HFFc6 (cell line): Measurements from ENCODE around the gene SURF2. TPM values are rescaled to one million over a fixed set of nuclear protein-coding genes. Genes with fewer than 3 reads are reported as not detected.

Experiments used
- DNase-seq: peaks from one replicate; pipeline ENCODE4 v3.0.0-alpha.2; 2018
- H3K27ac Mint-ChIP-seq: 2 replicates; pipeline ENCODE4 v1.8.0; 2020; ENCODE audit warnings: mild to moderate bottlenecking, mixed read lengths
- H3K27me3 Mint-ChIP-seq: 2 replicates; pipeline ENCODE4 v1.8.0; 2021; ENCODE audit warnings: mild to moderate bottlenecking, moderate library complexity, mixed read lengths; ENCODE audit not compliant: insufficient read depth
- H3K36me3 Mint-ChIP-seq: 2 replicates; pipeline ENCODE4 v1.8.0; 2021; ENCODE audit warnings: low read depth, mixed read lengths
- H3K4me1 Mint-ChIP-seq: 2 replicates; pipeline ENCODE4 v1.8.0; 2020; ENCODE audit warnings: low read depth, mixed read lengths
- H3K4me3 Mint-ChIP-seq: 2 replicates; pipeline ENCODE4 v1.8.0; 2020; ENCODE audit warnings: mild to moderate bottlenecking, moderate library complexity, mixed read lengths
- H3K9me3 Mint-ChIP-seq: 2 replicates; pipeline ENCODE4 v1.8.0; 2020; ENCODE audit warnings: mild to moderate bottlenecking, mixed read lengths
- total RNA-seq, 6 experiments: library from RNA; stranded (reverse); fragmentation: NEBNext Ultra II Directional; extraction: Animal tissue kit (Norgen Biotek cat#: 25700); gene quantifications; 2 replicates in 1 of 6; 3 replicates in 5 of 6; pipeline ENCODE4 v1.2.3, GENCODE V29; 2021
- TF ChIP-seq, protein P1 (sequence below): fragments of 200-600 bp; sonication (generic); IDR thresholded peaks from 2 replicates; pipeline ENCODE4 v1.5.0; 2021; ENCODE audit warnings: antibody characterized with exemption, mild to moderate bottlenecking

SURF2 gene
- total RNA-seq, 6 experiments from 2014 or later, result 16.6 to 20.9 (median 18.2) TPM

DNA sequence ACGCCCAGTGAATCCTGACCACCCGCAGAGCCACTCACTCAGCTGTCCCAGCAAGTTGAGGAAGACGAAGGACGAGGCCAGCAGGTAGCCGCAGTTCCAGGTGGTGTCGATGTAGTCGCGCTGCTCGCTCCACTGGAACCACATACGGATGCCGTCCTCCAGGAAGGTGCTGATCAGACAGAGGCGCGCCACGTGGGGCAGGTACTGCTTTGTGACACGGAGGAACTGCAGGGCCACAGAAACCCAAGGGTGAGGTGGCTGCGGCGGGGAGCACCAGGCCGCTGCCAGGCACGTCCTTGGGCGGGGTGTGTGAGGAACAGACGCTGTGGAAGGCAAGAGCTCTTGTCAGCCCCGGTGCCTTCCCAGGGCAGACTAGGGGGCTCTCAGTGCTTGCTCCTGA, 10.9 kb downstream of the SURF2 start:
- Mint-ChIP-seq H3K36me3 (peaks cover 46% of the 10 kb centered on the region), H3K9me3 (no peaks in the 10 kb centered on the region), H3K4me1 (peaks cover 41% of the 10 kb centered on the region), H3K27me3 (peaks cover 6% of the 10 kb centered on the region), H3K27ac (no peak overlapping the region), H3K4me3 (no peak overlapping the region)
- TF ChIP-seq, protein P1, sequence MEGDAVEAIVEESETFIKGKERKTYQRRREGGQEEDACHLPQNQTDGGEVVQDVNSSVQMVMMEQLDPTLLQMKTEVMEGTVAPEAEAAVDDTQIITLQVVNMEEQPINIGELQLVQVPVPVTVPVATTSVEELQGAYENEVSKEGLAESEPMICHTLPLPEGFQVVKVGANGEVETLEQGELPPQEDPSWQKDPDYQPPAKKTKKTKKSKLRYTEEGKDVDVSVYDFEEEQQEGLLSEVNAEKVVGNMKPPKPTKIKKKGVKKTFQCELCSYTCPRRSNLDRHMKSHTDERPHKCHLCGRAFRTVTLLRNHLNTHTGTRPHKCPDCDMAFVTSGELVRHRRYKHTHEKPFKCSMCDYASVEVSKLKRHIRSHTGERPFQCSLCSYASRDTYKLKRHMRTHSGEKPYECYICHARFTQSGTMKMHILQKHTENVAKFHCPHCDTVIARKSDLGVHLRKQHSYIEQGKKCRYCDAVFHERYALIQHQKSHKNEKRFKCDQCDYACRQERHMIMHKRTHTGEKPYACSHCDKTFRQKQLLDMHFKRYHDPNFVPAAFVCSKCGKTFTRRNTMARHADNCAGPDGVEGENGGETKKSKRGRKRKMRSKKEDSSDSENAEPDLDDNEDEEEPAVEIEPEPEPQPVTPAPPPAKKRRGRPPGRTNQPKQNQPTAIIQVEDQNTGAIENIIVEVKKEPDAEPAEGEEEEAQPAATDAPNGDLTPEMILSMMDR, result no peak
- no peak for DNase-seq

- Mint-ChIP-seq H3K4me3 (no peak overlapping the region), H3K4me1 (peaks cover 47% of the 10 kb centered on the region), H3K27ac (no peak overlapping the region; the same call in 1 of the 2 replicates), H3K27me3 (peaks cover 7% of the 10 kb centered on the region), H3K36me3 (peaks cover 49% of the 10 kb centered on the region), H3K9me3 (no peaks in the 10 kb centered on the region)
- no peak for DNase-seq
- TF ChIP-seq, protein P1, result no peak
Observed at GRCh38 chr9:133367778-133368177, 11.4 kb downstream of the SURF2 start.

GRCh38 chr9:133368249-133368881, 12.0 kb downstream of the SURF2 start:
- Mint-ChIP-seq H3K9me3 (no peaks in the 10 kb centered on the region), H3K4me3 (no peak overlapping the region), H3K27ac (peak overlapping the region; percentile 29; the same call in 1 of the 2 replicates), H3K36me3 (peaks cover 45% of the 10 kb centered on the region), H3K4me1 (peaks cover 47% of the 10 kb centered on the region), H3K27me3 (peaks cover 7% of the 10 kb centered on the region)
- no peak for DNase-seq
- TF ChIP-seq, protein P1, result no peak

GRCh38 chr9:133369422-133369821, 13.1 kb downstream of the SURF2 start:
- peaks cover 48% of the 10 kb centered on the region for H3K4me1 Mint-ChIP-seq

GRCh38 chr9:133369933-133370332, 13.6 kb downstream of the SURF2 start:
- peaks cover 42% of the 10 kb centered on the region for H3K36me3 Mint-ChIP-seq
- H3K27me3 Mint-ChIP-seq, result peaks cover 10% of the 10 kb centered on the region
- TF ChIP-seq, protein P1, result no peak
- no peak for DNase-seq
- no peak overlapping the region for H3K4me3 Mint-ChIP-seq
- H3K4me1 Mint-ChIP-seq, result peaks cover 52% of the 10 kb centered on the region
- 0 out of 2 replicates have a peak overlapping the region, but pooled peaks have one; percentile 4 for H3K27ac Mint-ChIP-seq
- H3K9me3 Mint-ChIP-seq, result no peaks in the 10 kb centered on the region

More at GRCh38 chr9:133369422-133369821, 13.1 kb downstream of the SURF2 start:
- TF ChIP-seq, protein P1, result no peak
- no peak for DNase-seq
- Mint-ChIP-seq H3K4me3 (no peak overlapping the region), H3K27me3 (peaks cover 7% of the 10 kb centered on the region), H3K27ac (no peak overlapping the region), H3K36me3 (peaks cover 37% of the 10 kb centered on the region), H3K9me3 (no peaks in the 10 kb centered on the region)
